Fibroblast of skin of abdomen (primary cell): ENCODE results near the gene CTXN1.
A peak's percentile ranks its signal among the peaks of the same experiment; 100 is the strongest.
"Not testable (repeated sequence)": the region's sequence is repeated elsewhere in the genome, so short reads cannot be mapped to it uniquely, and the experiment has no call there.

Experiments
- DNase-seq: peaks from one replicate; pipeline ENCODE4 v3.0.0-alpha.2; 2013

Gene CTXN1

GRCh38 chr19:7924651-7925170, 1.2 kb downstream of the CTXN1 start:
- no peak for DNase-seq

GRCh38 chr19:7924241-7924640, 1.7 kb downstream of the CTXN1 start:
- DNase-seq: no peak

- no peak for DNase-seq
Observed at GRCh38 chr19:7923295-7924191, 2.4 kb downstream of the CTXN1 start.

GRCh38 chr19:7922836-7923195, 3.1 kb downstream of the CTXN1 start:
- no peak for DNase-seq

- no peak for DNase-seq
Observed at GRCh38 chr19:7921967-7922835, 3.7 kb downstream of the CTXN1 start.

GRCh38 chr19:7921302-7921966, 4.5 kb downstream of the CTXN1 start:
- DNase-seq: no peak

- DNase-seq: peak; percentile 96
Observed at GRCh38 chr19:7920519-7921301, 5.2 kb downstream of the CTXN1 start.

- peak; percentile 96 for DNase-seq
Observed at GRCh38 chr19:7919610-7920518, 6.1 kb downstream of the CTXN1 start, which contains the start of gene SNAPC2. Gene SNAPC2, plus strand, starts transcription at chr19:7920338. Its CDS starts 29 bp downstream, at chr19:7920367.

- no peak for DNase-seq
Observed at GRCh38 chr19:7918615-7919421, 7.1 kb downstream of the CTXN1 start.

- DNase-seq: not testable (repeated sequence)
Observed at GRCh38 chr19:7918062-7918614, 7.8 kb downstream of the CTXN1 start.

- peak; percentile 54 for DNase-seq
Observed at GRCh38 chr19:7917267-7918061, 8.5 kb downstream of the CTXN1 start.

- DNase-seq: no peak
Observed at GRCh38 chr19:7916955-7917266, 9.0 kb downstream of the CTXN1 start.

GRCh38 chr19:7916103-7916954, 9.6 kb downstream of the CTXN1 start:
- DNase-seq: no peak

- no peak for DNase-seq
Observed at GRCh38 chr19:7915250-7916102, 10.5 kb downstream of the CTXN1 start.

- no peak for DNase-seq
Observed at GRCh38 chr19:7914598-7915045, 11.3 kb downstream of the CTXN1 start, which contains the start of gene TGFBR3L. Gene TGFBR3L, plus strand, starts transcription at chr19:7914830.

GRCh38 chr19:7914099-7914498, 11.8 kb downstream of the CTXN1 start:
- DNase-seq: no peak

- no peak for DNase-seq
Observed at GRCh38 chr19:7913652-7914051, 12.3 kb downstream of the CTXN1 start.
